HG03139 (cell line): ENCODE data around the gene CREBBP.
"Not testable (repeated sequence)": the region's sequence is repeated elsewhere in the genome, so short reads cannot be mapped to it uniquely, and the experiment has no call there.

Source experiments
- ATAC-seq: cut with Tn5 transposase; IDR thresholded peaks from one replicate; pipeline ENCODE4 v1.9.1; 2021; ENCODE audit not compliant: unreplicated experiment

The CREBBP gene

GRCh38 chr16:3715430-3715829 lies 165.1 kb downstream of the CREBBP start:
- ATAC-seq = no peak

DNA sequence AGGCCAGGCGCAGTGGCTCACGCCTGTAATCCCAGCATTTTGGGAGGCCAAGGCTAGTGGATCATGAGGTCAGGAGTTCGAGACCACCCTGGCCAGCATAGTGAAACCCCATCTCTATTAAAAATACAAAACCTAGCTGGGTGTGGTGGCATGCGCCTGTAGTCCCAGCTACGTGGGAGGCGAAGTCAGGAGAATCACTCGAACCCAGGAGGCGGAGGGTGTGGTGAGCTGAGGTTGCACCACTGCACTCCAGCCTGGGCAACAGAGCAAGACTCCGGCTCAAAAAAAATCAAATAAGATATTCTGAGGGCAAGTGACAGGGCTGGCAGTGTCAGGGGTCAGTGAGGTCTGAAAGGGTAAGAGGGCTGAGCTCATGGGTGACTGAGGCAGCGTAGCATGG lies 166.1 kb downstream of the CREBBP start:
- ATAC-seq = not testable (repeated sequence)

DNA sequence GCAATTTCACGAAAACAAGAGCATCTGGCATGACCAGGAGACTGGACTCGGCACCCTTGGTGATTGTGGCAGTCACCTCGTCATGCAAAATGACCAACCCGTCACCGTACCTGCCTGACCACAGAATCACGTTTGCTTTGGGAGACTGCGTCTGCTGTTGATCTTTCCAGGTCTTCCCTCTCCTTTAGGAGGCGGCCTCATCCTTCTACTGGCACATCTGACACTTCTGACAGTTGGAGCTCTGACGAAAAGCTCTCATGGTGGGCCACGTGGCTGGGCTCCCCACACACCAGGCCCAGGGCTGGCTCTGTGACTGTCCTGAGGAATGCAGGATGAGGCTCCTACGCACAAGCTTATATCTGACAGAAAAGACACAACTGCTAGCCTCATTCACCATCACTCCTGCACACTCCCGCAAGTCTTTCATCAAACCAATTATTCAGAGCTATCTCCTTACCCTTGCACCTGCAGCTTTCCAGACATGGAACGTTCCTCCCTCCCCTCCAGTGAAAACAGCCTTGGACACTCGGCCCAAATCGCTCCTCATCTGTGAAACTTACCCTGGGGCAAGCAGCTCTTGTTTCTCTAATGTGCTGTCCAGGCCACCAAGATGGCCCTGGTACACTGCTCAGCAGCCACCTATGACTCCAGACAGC lies 166.8 kb downstream of the CREBBP start:
- no peak for ATAC-seq

DNA sequence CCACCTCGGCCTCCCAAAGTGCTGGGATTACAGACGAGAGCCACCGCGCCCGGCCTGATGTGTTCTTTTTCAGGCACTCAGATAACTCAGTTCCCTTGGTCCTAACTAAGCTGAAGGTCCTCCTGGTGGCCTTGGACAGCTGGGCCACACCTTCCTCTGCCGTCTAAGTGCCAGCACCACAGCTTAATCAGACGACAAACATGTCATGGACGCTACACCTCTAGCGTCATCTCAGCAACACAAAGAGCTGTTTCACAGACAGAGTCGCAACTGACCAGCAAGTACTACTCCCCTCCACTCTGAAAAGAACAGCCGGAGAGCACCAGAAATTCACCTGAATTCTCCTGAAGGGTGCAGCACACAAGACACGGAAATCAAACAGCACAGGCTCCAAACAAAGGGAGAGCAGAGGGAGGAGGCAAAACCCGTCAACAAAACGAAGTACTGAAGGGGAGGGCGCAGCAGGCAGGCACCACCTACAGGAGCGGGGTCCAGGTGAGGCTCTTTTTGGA lies 167.6 kb downstream of the CREBBP start:
- no peak for ATAC-seq

DNA sequence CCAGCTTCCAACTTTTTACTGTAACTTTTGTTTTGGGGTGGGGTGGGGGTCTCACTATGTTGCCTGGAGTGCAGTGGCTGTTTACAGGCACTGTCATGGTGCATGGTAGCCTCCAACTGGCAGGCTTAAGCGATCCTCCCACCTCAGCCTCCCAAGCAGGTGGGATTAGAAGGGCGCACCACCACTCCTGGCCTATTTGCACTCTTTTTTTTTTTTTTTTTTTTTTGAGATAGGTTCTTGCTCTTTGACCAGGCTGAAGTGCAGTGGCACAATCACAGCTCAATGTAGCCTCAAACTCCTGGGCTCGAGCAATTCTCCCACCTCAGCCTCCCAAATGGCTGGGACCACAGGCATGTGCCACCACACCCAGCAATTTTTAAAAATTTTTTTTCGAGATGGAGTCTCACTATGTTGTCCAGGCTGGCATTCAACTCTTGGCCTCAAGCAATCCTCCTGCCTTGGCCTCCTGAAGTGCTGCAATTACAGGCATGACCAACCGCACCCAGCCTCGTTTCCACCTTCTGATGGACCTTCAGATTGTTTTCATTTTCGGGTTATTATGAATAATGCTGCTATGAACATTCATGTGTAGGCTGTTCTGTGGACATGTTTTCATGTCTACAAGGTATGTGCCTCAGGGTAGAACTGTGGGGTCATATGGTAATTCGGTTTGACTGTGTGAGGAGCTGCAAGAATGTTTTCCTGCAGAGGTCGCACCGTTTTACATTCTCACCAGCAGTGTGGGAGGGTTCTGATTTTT lies 174.1 kb downstream of the CREBBP start:
- ATAC-seq = no peak

DNA sequence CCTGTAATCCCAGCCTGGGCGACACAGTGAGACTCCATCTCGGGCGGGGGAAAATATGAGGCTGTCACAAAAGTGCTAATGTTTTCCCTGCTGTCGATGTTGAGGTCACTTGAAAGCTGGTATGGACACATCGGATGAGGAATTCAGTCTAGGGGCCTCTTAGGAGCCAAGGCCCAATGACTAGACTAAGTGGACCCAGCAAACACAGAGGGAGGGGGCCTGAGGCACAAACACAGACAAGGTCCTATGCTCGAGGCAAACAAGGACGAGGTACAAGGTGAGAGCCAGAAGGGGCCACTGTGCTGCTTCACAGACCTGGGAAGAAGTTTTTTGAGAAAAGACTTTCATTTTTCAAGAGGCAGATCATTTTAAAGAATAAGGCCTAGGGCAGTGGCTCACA lies 178.4 kb downstream of the CREBBP start:
- ATAC-seq = no peak

- ATAC-seq = no peak
Observed at GRCh38 chr16:3701531-3701930, 179.0 kb downstream of the CREBBP start.

DNA sequence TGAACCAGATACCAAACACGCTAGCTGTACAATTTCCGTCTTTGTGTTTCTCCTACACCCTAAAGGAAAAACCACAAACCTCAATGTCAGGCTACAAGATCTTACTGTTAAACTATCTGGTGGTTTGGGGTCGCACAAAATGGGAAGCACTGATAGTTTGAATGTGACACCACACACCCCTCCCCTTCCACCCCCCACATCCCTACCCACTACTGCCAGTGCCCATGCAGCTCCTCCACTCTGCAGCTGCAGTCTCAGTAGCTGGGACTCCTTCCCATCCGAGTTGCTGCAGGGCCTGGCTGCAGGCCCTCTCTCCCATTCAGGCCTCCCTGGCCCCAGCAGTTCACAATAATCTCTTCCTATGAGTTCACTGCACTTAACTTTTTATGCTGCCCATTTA lies 181.6 kb downstream of the CREBBP start:
- no peak for ATAC-seq

GRCh38 chr16:3696425-3697218 lies 183.9 kb downstream of the CREBBP start:
- ATAC-seq = no peak

GRCh38 chr16:3695610-3696369 lies 184.7 kb downstream of the CREBBP start:
- ATAC-seq = no peak

- no peak for ATAC-seq
Observed at GRCh38 chr16:3694051-3694450, 186.5 kb downstream of the CREBBP start.

DNA sequence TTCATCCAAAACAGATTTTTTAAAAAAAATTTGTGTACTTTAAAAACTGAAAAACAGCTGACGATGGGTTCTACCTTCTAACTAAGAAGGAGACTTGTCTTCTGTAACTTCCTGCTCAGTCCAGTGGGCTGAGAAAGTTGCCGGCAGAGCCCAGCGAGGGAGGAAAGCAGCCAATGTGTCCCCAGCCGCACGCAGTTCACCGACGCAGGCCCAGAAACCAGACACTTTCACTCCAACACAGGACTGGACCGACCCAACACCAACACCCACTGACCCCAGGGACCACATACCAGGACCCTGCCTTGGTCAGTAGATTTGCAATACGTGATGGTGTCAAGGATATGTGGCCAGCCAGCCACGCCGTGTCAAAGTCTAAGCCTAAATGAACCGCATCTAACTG lies 188.8 kb downstream of the CREBBP start:
- no peak for ATAC-seq

GRCh38 chr16:3690980-3691720 lies 189.4 kb downstream of the CREBBP start:
- no peak for ATAC-seq

GRCh38 chr16:3690470-3690928 lies 190.0 kb downstream of the CREBBP start:
- ATAC-seq = peak; percentile 58

GRCh38 chr16:3689731-3690130 lies 190.8 kb downstream of the CREBBP start:
- ATAC-seq = no peak

DNA sequence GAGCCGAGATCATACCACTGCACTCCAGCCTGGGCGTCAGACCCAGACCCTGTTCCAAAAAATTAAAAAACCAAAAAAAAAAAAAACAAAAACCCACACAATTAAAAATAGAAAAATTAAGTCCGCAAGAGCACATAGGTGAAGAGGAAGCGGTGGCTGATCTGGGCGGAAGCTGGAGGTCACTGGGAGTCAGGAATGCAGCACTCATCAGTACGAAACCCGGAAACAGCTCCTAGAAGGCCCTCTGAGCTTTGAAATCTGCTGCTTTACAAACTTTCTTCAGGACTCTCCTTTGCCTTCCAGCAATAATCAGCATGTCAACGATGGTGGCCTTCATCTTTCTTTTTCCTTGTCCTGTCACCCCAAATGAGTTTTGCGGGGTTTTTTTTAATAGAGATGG lies 192.7 kb downstream of the CREBBP start:
- ATAC-seq = no peak

DNA sequence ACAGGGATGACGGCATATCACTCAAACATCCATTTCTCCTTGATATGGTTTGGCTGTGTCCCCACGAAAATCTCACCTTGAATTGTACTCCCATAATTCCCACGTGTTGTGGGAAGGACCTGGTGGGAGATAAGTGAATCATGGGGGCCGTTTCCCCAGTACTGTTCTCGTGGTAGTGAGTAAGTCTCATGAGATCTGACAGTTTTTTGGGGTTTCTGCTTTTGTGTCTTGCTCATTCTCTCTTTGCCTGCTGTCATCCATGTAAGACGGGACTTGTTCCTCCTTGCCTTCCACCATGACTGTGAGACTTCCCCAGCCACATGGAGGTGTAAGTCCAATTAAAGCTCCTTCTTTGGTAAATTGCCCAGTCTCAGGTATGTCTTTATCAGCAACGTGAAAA lies 193.5 kb downstream of the CREBBP start:
- no peak for ATAC-seq

- no peak for ATAC-seq
Observed at GRCh38 chr16:3681206-3681605, 199.3 kb downstream of the CREBBP start.

DNA sequence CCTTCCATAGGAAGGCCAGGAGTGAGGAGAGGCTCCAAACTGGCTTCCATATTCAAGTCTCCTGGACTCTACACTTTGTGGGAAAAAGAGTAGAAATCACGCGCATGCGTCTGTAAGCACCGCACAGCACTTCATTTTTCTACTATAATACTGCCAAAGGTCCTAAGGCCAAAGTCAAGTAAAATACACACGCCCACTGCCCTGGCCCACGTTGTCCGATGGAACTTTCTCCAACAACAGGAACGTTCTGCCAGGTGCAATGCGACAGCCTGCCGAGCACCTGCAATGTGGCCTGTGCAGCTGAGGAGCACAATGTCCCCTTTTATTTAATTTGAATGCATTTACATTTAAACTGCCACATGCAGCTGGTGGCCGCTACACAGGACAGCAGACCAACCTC lies 202.5 kb downstream of the CREBBP start:
- ATAC-seq = no peak

- no peak for ATAC-seq
Observed at GRCh38 chr16:3675601-3676130, 204.8 kb downstream of the CREBBP start.
